KBM-7 (cell line): ENCODE results near the gene PRMT7.
"Not testable (repeated sequence)": the region's sequence is repeated elsewhere in the genome, so short reads cannot be mapped to it uniquely, and the experiment has no call there.

Experiments
- DNase-seq: peaks from one replicate; pipeline ENCODE4 v3.0.0-alpha.2; 2015
- in situ Hi-C: fragments of 300-500 bp; cut with MboI; formaldehyde crosslinking; loops from 2 replicates; pipeline ENCODE4 v1.14.3; 2020; ENCODE audit warnings: low sequenced_read_pairs, low pct_unique_long_range_greater_than_20kb, mixed read lengths

Gene PRMT7

DNA sequence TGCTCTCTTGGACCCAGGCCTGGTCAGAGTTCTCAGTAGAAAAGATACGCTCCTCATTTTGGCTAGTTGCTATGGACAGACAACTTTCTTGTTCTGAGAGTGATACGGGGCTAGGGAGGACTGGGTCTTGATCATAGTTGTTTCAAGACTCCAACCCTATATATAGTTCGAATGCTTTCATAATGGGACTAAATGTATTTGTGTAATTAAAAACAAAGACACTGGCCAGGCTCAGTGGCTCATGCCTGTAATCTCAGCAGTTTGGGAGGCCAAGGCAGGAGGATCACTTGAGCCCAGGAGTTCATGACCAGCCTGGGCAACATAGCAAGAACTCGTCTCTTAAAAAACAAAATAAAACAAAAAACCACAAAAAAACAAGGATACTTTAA lies 28.8 kb upstream of the PRMT7 start:
- no peak for DNase-seq
- in situ Hi-C loops = no loop called here

DNA sequence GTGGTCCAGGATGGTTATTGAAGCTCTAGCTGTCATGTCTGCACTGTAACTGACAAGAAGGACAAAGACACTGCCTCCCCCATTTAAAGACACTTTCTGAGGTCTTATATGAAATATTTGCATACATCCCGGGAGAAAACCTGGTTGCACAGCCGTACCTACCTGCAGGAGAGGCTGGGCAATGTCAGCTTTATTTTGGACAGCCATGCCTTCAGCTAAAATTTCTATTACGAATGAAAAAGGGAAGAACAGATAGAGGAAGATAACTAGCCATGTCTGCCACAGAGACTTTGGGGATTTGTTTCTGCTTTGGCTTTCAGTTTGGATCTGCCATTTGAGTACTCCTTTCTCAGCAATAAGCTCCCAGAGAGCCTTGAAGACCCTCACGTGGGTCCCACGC lies 27.5 kb upstream of the PRMT7 start:
- in situ Hi-C loops = no loop called here
- DNase-seq = peak; percentile 45

DNA sequence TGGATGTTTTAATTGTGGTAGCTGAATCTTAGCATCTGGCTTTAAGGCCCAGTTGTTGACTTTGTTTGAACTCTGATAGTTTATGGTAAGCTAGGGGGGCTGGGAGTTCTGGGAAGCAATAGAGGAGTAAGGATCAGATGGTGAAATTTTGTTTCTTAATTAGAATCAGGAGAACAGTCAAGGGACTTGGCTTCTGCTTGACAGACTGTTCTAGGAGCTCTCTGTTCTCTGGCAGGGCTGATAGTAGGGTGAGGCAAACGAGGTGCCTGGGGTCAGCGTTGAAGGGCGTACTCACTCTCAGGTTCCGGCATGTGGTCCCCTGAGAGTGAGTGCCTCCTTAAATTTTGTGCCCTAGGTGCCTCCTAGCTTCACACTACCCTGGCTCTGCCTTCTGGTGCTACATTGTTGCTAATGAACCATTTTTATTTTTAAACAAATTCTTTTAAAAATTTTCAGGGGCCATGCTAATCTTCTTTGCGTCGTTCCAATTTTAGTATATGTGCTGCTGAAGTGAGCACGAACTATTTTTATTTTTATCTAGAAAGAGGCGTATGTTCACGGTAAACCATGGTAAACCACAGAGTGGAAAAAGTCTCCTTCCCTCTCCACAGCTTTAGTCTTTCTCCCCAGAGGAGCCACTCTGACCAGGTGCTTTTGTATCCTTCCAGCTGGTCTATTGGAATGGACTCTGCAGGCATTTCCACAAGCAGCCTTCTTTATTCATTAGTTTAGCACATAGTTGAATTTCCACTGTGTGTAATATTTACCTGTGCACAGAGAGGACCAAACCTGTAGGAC lies 26.8 kb upstream of the PRMT7 start:
- in situ Hi-C loops = no loop called here

DNA sequence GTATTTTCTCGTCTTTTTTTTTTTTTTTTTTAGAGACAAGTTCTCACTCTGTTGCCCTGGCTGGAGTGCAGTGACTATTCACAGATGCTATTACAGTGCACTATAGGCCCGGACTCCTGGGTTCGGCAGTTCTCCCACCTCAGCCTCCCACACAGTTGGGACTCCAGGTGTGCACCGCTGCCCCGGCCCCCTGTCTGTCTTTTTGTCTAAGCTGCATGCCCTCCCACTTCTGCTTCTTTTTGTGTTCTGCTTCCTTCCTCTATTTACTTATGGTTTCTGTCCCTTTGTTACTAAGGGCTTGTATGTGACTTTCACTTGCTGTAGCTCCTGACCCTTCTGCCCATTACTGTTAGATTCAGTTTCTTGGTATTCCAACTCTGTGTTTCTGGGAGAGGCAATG lies 26.0 kb upstream of the PRMT7 start:
- in situ Hi-C loops = no loop called here
- peak; percentile 86 for DNase-seq

More for the DNA sequence above, 26.8 kb upstream of the PRMT7 start:
- DNase-seq = peak; percentile 39

DNA sequence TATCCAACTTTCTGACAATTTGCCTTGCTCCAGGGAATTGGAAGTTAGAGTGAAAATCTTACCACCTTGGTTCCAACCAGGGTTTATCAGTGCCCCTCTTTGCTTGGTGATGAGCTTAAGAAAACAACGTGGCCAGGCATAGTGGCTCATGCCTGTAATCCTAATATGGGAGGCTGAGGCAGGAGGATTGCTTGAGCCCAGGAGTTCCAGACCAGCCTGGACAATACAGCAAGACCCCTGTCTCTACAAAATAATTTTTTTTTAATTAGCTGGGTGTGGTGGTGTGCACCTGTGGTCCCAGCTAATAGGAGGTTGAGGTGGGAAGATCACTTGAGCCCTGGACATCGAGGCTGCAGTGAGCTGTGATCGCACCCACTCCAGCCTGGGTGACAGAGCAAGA lies 25.1 kb upstream of the PRMT7 start:
- DNase-seq = no peak
- in situ Hi-C loops = no loop called here

DNA sequence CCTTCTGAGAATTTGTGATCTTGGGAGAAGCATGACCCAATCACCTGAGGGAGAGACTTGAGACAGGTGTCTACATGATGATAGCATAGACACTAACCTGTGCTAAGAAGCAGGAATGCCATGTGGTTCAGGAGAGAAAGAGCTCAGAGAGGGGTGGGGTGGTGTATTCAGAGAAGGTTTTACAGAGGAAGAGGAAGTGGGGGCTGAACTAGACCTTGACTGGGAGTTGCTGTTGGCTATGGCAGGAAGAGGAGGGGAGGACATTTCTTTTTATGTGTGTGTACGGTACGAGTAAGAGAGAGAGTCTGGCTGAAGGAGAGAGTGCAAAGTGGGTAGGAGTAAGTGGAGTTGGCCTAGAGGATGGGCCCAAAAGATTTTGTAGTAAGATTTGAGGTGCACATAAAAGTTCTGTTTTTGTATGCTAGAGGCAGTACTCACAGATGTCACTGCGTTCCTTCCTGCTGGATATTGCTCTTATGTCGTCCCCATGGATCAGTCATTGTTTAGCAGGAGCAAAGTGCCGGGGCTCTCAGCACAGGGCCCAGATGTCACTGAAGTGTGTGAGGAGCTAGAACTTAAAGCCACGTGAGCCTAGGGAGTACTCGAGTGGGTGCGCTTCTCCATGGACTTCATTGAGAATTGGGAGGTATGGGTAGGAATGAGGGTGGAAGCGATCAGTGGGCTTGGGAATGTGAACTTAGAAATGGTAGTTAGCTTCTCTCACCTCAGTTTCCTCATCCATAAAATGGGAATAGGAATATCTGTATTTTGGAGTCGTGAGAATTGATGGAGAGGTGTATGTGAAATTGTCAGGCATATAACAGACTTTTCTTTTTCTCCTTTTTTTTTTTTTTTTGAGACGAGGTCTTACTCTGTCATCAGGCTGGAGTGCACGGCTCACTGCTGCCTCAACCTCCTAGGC lies 24.4 kb upstream of the PRMT7 start:
- peak; percentile 85 for DNase-seq
- in situ Hi-C loops = no loop called here

DNA sequence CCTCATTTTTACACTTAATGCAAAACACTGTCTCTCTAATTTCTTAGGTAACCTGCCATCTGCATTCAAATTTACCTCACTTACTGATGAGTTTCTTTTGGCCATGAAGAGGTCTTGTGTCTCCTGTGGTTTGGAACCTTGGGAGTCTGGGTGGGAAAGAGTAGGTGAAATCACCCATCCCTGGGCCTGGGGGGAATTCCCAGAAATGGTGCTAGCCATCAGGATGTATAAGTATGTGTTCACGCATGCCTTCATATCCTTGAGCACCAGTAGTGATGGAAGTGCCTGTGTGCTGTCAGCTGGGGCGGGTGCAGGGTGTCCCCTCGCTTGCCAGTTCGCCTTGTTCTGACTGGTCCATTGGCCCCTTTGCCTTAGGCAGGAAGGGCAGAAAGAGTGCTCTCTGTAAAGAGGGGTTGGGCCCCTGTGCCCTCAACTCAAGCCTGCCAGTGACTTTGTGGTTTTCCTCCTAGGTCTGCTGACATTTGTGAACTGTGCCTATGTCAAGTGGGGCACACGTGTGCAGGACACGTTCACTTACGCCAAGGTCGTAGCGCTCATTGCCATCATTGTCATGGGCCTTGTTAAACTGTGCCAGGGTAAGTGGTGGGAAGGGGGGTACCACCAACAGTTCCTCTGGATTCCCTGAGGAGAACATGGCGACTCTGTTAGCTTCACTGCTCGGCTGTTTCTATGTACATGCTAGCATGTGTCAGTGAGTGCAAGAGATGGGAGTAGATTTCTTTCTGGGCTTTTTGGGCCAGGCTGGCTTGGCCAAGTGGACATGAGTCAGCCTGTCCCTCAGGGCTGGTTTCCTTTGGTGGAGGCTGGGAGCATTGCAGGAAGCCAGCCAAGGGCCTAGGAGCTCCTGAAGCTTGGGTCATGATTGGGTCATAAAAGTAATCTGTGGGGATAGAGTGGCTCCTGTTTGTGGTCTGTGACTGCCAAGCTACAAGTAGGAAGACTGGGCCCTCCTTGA lies 23.3 kb upstream of the PRMT7 start:
- in situ Hi-C loops = no loop called here
- no peak for DNase-seq

DNA sequence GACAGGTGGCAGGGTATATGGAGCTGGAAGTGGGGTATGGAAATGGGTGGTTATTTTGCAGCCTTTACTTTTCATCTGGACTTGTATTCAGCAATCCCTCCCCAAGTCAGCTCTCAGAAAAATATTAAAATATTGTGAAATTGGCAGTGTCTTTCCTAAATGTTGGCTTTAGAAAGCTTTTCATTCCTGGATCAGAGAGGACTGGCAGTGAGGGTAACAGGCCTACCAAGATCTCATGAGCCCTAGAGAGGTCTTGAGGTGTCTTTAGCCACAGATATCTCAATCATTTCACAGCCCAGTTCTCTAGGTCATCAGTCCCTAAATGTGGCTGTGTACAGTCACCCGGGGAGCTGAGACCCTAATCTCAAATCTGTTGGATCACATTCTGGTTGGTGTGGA lies 22.6 kb upstream of the PRMT7 start:
- DNase-seq = no peak
- in situ Hi-C loops = no loop called here

DNA sequence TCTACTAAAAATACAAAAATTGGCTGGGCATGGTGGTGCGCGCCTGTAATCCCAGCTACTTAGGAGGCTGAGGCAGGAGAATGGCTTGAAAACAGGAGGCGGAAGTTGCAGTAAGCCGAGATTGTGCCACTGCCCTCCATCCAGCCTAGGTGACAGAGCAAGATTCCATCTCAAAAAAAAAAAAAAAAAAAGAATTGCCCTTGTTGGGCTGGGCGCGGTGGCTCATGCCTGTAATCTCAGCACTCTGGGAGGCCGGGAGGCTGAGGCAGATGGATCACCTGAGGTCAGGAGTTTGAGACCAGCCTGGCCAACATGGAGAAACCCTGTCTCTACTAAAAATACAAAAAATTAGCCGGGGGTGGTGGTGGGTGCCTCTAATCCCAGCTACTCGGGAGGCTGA lies 22.0 kb upstream of the PRMT7 start:
- DNase-seq, in situ Hi-C loops: not testable (repeated sequence)

DNA sequence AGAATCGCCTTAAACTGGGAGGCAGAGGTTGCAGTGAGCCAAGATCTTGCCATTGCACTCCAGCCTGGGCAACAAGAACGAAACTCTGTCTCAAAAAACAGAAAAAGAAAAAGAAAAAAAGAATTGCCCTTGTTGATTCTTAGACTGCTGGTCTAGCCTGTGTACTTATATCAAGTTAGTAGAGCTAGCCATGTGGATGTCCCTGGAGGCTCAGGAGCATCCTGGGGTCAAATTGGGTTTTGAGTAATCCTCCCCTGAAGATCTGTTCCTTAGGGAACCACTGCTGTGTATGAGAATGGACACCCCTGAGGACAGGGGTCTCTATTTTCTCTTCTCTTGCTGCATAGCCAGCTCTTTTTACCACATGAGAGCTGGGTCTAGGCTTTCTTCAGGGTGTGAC lies 21.6 kb upstream of the PRMT7 start:
- in situ Hi-C loops = no loop called here
- DNase-seq = no peak

DNA sequence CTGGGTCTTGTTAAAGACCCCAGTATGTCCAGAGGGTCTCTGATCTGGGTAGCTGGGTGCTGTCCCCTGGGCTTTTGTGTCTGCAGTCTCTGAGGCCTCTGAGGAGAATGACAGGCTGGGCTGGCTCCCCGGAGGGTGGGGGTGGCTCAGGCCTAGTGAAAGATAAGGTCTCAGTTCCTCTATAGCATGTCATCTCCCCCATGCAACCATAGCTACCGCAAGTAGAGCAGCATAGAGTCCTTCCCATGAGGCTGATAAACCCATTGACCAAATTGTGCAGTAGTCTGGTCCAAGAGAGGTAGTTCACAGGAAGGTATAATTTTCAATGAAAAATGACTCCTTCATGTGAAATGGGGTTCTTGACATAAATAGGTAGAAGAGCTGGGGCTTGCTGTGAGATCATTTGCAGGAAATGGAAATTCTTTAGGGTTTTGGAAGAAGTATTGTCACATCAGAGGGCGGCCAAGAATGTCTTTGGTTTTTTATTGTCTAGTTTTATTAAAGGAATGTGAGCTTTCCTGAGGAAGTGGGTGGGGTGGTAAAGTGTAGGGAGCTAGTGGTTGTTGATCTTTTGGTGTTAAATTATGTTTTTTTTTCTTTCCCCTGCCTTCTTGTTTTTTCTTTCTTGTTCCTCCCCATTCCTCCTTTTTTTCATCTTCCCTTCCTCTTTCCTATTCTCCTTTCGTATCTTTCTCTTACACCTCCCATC lies 21.0 kb upstream of the PRMT7 start:
- in situ Hi-C loops = no loop called here
- peak; percentile 80 for DNase-seq

DNA sequence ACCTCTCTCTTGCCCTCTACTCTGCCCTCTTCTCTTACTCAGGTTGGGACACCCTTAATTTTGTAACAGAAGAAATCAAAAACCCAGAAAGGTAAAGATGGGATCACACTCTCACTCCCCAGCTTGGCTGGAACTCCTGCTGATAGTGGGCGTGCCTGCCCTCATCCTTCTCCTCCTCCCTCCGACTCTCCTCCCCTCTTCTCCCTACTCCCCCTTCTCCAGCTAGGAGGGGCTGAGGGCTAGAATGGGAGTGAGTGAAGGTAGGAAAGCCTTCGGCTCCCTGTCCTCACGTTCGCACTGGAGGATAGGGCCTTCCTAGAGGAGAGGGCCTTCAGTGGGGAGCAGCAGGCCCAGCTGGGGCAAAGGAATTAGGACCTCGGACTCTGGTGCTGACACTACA lies 20.4 kb upstream of the PRMT7 start:
- no peak for DNase-seq
- in situ Hi-C loops = no loop called here

DNA sequence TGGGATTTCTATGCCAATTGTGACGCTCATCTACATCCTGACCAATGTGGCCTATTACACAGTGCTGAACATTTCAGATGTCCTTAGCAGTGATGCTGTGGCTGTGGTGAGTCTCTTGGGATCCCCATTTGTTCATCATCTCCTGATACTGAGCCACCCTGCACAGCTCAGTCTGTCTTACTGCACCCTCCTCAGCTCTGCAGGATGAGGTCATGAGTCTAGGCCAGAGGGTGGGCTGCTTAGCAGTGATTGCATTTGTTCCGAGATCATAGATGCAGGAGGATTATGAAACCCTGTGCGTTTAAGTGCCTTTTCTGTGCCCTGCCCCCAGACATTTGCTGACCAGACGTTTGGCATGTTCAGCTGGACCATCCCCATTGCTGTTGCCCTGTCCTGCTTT lies 19.6 kb upstream of the PRMT7 start:
- no peak for DNase-seq
- in situ Hi-C loops = no loop called here

DNA sequence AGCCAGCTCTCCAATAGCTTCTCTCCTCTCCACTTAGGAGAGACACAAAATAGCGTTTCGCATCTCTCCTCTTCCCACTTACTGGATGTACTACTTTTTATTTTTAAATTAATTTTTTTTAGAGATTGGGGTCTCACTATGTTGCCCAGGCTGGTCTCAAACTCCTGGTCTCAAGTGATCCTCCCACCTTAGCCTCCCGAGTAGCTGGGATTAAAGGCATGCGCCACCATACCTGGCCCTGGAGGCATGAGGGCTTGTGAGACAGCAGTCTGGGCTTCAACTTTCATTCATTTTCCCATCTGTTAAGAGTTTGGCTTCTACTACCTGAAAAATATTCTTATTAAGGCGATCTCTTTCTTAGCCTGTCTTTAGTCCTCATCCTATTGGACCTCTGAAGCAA lies 18.4 kb upstream of the PRMT7 start:
- in situ Hi-C loops = no loop called here
- no peak for DNase-seq

DNA sequence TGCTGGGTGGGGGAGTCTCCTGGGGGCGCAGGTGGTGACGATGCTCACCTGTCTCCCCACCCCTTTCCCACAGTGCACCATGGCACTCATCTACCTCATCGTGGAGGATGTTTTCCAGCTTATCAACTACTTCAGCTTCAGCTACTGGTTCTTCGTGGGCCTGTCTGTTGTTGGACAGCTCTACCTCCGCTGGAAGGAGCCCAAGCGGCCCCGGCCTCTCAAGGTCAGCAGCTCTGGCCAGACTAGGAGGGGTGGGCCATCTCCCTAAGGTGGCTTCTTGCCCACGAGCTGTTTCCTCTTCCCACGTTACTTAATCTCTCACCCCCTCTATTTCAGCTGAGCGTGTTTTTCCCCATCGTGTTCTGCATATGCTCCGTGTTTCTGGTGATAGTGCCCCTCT lies 14.5 kb upstream of the PRMT7 start:
- DNase-seq = no peak
- in situ Hi-C loops = no loop called here

DNA sequence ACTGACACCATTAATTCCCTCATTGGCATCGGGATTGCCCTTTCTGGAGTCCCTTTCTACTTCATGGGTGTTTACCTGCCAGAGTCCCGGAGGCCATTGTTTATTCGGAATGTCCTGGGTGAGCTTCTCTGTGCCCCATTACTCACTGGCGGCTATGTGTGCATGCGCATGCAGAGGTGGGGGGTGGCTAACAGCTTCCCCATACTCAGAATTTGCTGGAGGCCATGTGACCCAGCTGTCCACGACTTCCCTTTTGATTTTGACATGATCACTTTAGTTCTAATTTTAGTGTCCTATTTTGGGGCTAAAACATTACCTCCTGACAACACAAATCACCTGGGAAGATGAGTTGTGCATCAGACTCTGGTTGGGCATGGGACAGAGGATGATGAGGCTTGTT lies 14.1 kb upstream of the PRMT7 start:
- in situ Hi-C loops = no loop called here
- no peak for DNase-seq

DNA sequence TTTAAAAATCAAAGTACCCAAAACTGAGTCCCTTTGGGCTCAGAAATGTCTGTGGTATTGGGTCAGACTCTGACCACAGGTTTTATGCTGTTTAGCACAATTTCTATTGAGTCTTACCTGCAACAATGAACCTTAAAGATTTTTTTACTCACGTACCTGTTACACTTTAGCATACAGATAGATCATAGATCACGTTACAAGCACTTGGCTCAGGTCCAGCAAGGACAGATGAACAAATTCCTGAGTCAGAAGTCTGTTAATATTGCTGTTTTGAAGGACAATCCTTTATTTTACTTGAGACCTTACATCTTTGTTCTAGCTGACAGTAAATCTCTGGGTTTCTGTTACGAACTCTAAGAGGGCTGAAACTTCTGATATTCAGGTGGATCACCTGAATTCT lies 12.9 kb upstream of the PRMT7 start:
- no peak for DNase-seq
- in situ Hi-C loops = no loop called here

DNA sequence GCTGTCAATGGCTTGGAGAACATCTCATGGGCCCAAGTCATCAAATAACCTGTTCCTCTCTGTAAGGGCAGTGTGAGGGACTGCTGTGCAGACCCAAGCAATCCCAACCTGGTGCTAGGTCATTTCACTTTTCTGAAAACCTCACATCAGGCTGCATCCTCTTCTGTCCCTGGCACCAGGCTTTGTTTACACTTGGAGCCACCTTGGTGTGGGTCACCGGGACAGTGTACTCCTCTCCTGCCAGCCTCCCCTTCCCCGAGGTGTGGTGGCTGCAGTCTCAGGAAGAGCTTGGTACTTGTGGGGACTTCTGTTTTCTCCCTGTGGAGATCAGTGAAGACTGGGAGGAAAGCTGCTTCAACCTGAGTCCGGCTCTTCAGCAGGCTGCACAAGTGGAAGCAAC lies 12.5 kb upstream of the PRMT7 start:
- in situ Hi-C loops = no loop called here
- DNase-seq = no peak
